HPDE6-E6E7 (cell line): Measurements from ENCODE around the gene MS4A15.
"Not testable (repeated sequence)": the region's sequence is repeated elsewhere in the genome, so short reads cannot be mapped to it uniquely, and the experiment has no call there.

ENCODE experiments used
- DNase-seq: peaks from one replicate; pipeline ENCODE4 v3.0.0; 2011; ENCODE audit warnings: missing footprints; ENCODE audit errors: extremely low spot score

Gene MS4A15

GRCh38 chr11:60809249-60809648, 52.6 kb downstream of the MS4A15 start:
- no peak for DNase-seq

GRCh38 chr11:60809691-60810090, 53.0 kb downstream of the MS4A15 start:
- no peak for DNase-seq

- DNase-seq: no peak
Observed at GRCh38 chr11:60810151-60810550, 53.5 kb downstream of the MS4A15 start.

GRCh38 chr11:60810569-60810968, 53.9 kb downstream of the MS4A15 start:
- DNase-seq: no peak

- DNase-seq: no peak
Observed at GRCh38 chr11:60813324-60813723, 56.7 kb downstream of the MS4A15 start.

GRCh38 chr11:60814112-60814511, 57.4 kb downstream of the MS4A15 start:
- DNase-seq: no peak

GRCh38 chr11:60816590-60817157, 60.0 kb downstream of the MS4A15 start:
- no peak for DNase-seq

- no peak for DNase-seq
Observed at GRCh38 chr11:60818057-60818456, 61.4 kb downstream of the MS4A15 start.

GRCh38 chr11:60821827-60822599, 65.3 kb downstream of the MS4A15 start:
- DNase-seq: no peak

- DNase-seq: not testable (repeated sequence)
Observed at GRCh38 chr11:60823745-60824306, 67.2 kb downstream of the MS4A15 start.

- no peak for DNase-seq
Observed at GRCh38 chr11:60825118-60825517, 68.5 kb downstream of the MS4A15 start.

GRCh38 chr11:60825790-60826189, 69.1 kb downstream of the MS4A15 start:
- DNase-seq: no peak
